HEK293 (cell line): ENCODE measurements around the gene CCM2L.

Experiments used
- CTCF ChIA-PET: fragments of 350-600 bp; formaldehyde crosslinking; extraction: SDS; loops from one replicate; lab custom pipeline; 2021; ENCODE audit warnings: antibody characterized with exemption; lab: Yijun Ruan, JAX
- POLR2A ChIA-PET: fragments of 300-600 bp; formaldehyde crosslinking; extraction: SDS; loops from one replicate; lab custom pipeline; 2020; ENCODE audit warnings: antibody characterized with exemption, inconsistent platforms; lab: Yijun Ruan, JAX
- H3K27ac ChIP-seq: fragments of 200-500 bp; sonication (Bioruptor generic); 2 replicates; pipeline ENCODE4 v1.5.1; 2014; ENCODE audit warnings: low read depth, low read length, control low read depth, inconsistent platforms; ENCODE audit errors: extremely low read depth
- H3K36me3 ChIP-seq, 2 experiments: fragments of 200-500 bp in 1 of 2; sonication (Bioruptor generic) in 1 of 2; 1 replicate in 1 of 2; 2 replicates in 1 of 2; pipeline ENCODE4 v1.5.1; 2014 to 2017; ENCODE audit warnings: inconsistent platforms in 2 of 2, low read length in 2 of 2; ENCODE audit not compliant: control insufficient read depth in 2 of 2, insufficient read depth in 1 of 2
- H3K4me1 ChIP-seq: fragments of 200-500 bp; sonication (Bioruptor generic); 2 replicates; pipeline ENCODE4 v1.5.1; 2014; ENCODE audit warnings: mild to moderate bottlenecking, low read length, inconsistent platforms; ENCODE audit not compliant: control insufficient read depth, insufficient read depth
- H3K4me3 ChIP-seq: 2 replicates; pipeline ENCODE4 v1.5.1; 2011; ENCODE audit warnings: low read depth, mild to moderate bottlenecking, control low read depth, low read length, moderate library complexity
- H3K9me3 ChIP-seq: fragments of 200-500 bp; sonication (Bioruptor generic); 2 replicates; pipeline ENCODE4 v1.5.1; 2014; ENCODE audit warnings: low read depth, low read length, inconsistent platforms; ENCODE audit not compliant: control insufficient read depth, insufficient read depth
- AEBP2 ChIP-seq: fragments of 450-650 bp; formaldehyde crosslinking; IDR thresholded peaks from 2 replicates; pipeline ENCODE4 v1.5.1; 2016; ENCODE audit warnings: missing biosample characterization, missing genetic modification characterization, borderline replicate concordance
- KLF1 ChIP-seq: fragments of 450-650 bp; formaldehyde crosslinking; IDR thresholded peaks from 2 replicates; pipeline ENCODE4 v1.5.1; 2016; ENCODE audit warnings: missing biosample characterization, missing genetic modification characterization
- PRDM2 ChIP-seq: fragments of 450-650 bp; formaldehyde crosslinking; IDR thresholded peaks from 2 replicates; pipeline ENCODE4 v1.5.1; 2016; ENCODE audit warnings: missing biosample characterization, missing genetic modification characterization, borderline replicate concordance
- PRDM6 ChIP-seq: fragments of 450-650 bp; formaldehyde crosslinking; IDR thresholded peaks from 2 replicates; pipeline ENCODE4 v1.5.1; 2017; ENCODE audit warnings: missing biosample characterization, missing genetic modification characterization
- SALL2 ChIP-seq: fragments of 450-650 bp; formaldehyde crosslinking; IDR thresholded peaks from 2 replicates; pipeline ENCODE4 v1.5.0; 2017; ENCODE audit warnings: missing biosample characterization, mild to moderate bottlenecking, missing genetic modification characterization, borderline replicate concordance
- SP7 ChIP-seq: fragments of 450-650 bp; formaldehyde crosslinking; IDR thresholded peaks from 2 replicates; pipeline ENCODE4 v1.5.1; 2016; ENCODE audit warnings: missing biosample characterization, missing genetic modification characterization
- TSHZ1 ChIP-seq: fragments of 450-650 bp; formaldehyde crosslinking; IDR thresholded peaks from 2 replicates; pipeline ENCODE4 v1.5.1; 2016; ENCODE audit warnings: missing biosample characterization, missing genetic modification characterization, borderline replicate concordance
- YY1 ChIP-seq: fragments of 450-650 bp; formaldehyde crosslinking; IDR thresholded peaks from 2 replicates; pipeline ENCODE4 v1.5.1; 2018; ENCODE audit warnings: missing biosample characterization, missing genetic modification characterization
- ZFHX2 ChIP-seq: fragments of 450-650 bp; formaldehyde crosslinking; conservative IDR thresholded peaks from 2 replicates; pipeline ENCODE4 v1.5.1; 2016; ENCODE audit warnings: missing biosample characterization, missing genetic modification characterization
- ZFP69B ChIP-seq: fragments of 450-650 bp; formaldehyde crosslinking; IDR thresholded peaks from 2 replicates; pipeline ENCODE4 v1.5.1; 2016; ENCODE audit warnings: missing biosample characterization, missing genetic modification characterization
- ZNF175 ChIP-seq: fragments of 450-650 bp; formaldehyde crosslinking; IDR thresholded peaks from 2 replicates; pipeline ENCODE4 v1.5.1; 2016; ENCODE audit warnings: missing biosample characterization, missing genetic modification characterization
- ZNF19 ChIP-seq: fragments of 450-650 bp; formaldehyde crosslinking; IDR thresholded peaks from 2 replicates; pipeline ENCODE4; 2016; ENCODE audit warnings: missing biosample characterization, missing genetic modification characterization, low read depth
- ZNF221 ChIP-seq: fragments of 450-650 bp; formaldehyde crosslinking; IDR thresholded peaks from 2 replicates; pipeline ENCODE4 v1.5.1; 2017; ENCODE audit warnings: missing biosample characterization, missing genetic modification characterization, borderline replicate concordance
- ZNF280D ChIP-seq: fragments of 450-650 bp; formaldehyde crosslinking; IDR thresholded peaks from 2 replicates; pipeline ENCODE4 v1.5.1; 2016; ENCODE audit warnings: missing biosample characterization, missing genetic modification characterization
- ZNF311 ChIP-seq: fragments of 450-650 bp; formaldehyde crosslinking; IDR thresholded peaks from 2 replicates; pipeline ENCODE4 v1.5.1; 2017; ENCODE audit warnings: missing biosample characterization, missing genetic modification characterization, borderline replicate concordance
- ZNF473 ChIP-seq: fragments of 450-650 bp; formaldehyde crosslinking; IDR thresholded peaks from 2 replicates; pipeline ENCODE4 v1.5.1; 2017; ENCODE audit warnings: missing biosample characterization, missing genetic modification characterization
- ZNF548 ChIP-seq: fragments of 450-650 bp; formaldehyde crosslinking; IDR thresholded peaks from 2 replicates; pipeline ENCODE4 v1.5.1; 2016; ENCODE audit warnings: missing biosample characterization, missing genetic modification characterization
- ZNF664 ChIP-seq: fragments of 450-650 bp; formaldehyde crosslinking; IDR thresholded peaks from 2 replicates; pipeline ENCODE4 v1.5.1; 2016; ENCODE audit warnings: missing biosample characterization, missing genetic modification characterization
- ZNF670 ChIP-seq: fragments of 450-650 bp; formaldehyde crosslinking; IDR thresholded peaks from 2 replicates; pipeline ENCODE4 v1.5.1; 2016; ENCODE audit warnings: missing biosample characterization, missing genetic modification characterization, low read depth
- ZNF76 ChIP-seq: fragments of 450-650 bp; formaldehyde crosslinking; IDR thresholded peaks from 2 replicates; pipeline ENCODE4; 2016; ENCODE audit warnings: low read depth, missing biosample characterization, missing genetic modification characterization, borderline replicate concordance

Gene CCM2L

GRCh38 chr20:32069711-32070110, 59.5 kb downstream of the CCM2L start:
- Histone ChIP-seq H3K36me3 (no peaks in the 10 kb centered on the region), H3K4me1 (no peaks in the 10 kb centered on the region), H3K4me3 (no peak overlapping the region), H3K27ac (no peak overlapping the region), H3K9me3 (no peaks in the 10 kb centered on the region)
- CTCF ChIA-PET = no interaction called here
- POLR2A ChIA-PET = no interaction called here
- TF ChIP-seq ZNF311 (tag by site-specific recombination) (no peak), KLF1 (no peak), ZFHX2 (no peak), YY1 (tag by site-specific recombination) (no peak), ZNF221 (tag by site-specific recombination) (no peak), ZNF175 (tag by site-specific recombination) (no peak), ZFP69B (no peak), ZNF548 (no peak), ZNF473 (tag by site-specific recombination) (no peak), AEBP2 (no peak), ZNF280D (tag by site-specific recombination) (no peak), PRDM2 (tag by site-specific recombination) (no peak), ZNF19 (no peak), SP7 (tag by site-specific recombination) (no peak), ZNF76 (tag by site-specific recombination) (no peak), PRDM6 (no peak), SALL2 (tag by site-specific recombination) (no peak), ZNF664 (tag by site-specific recombination) (no peak), ZNF670 (tag by site-specific recombination) (no peak), TSHZ1 (tag by site-specific recombination) (no peak)
